Tibial nerve (tissue), 4 donors: ENCODE measurements around the gene NPLOC4. TPM values are rescaled to one million over a fixed set of nuclear protein-coding genes. Genes with fewer than 3 reads are reported as not detected.

Experiments used
- DNase-seq, 2 donors: peaks; one replicate each; pipeline ENCODE4 v3.0.0-alpha.2; 2019; ENCODE audit warnings: low spot score in 2 of 2
- H3K27ac ChIP-seq, 4 donors: fragments of 200-600 bp; sonication (generic) in 3 of 4; one replicate each; pipeline ENCODE4 v1.5.1; 2017 to 2019; ENCODE audit warnings: mild to moderate bottlenecking in 1 of 4
- H3K27me3 ChIP-seq, 2 donors: fragments of 200-600 bp; sonication (generic) in 1 of 2; one replicate each; pipeline versions ENCODE4 v1.5.1 to v1.6.0; 2017 to 2019
- H3K36me3 ChIP-seq, 3 donors: fragments of 200-600 bp; sonication (generic); one replicate each; pipeline ENCODE4 v1.5.1; 2018 to 2019
- H3K4me1 ChIP-seq, 4 donors: fragments of 200-600 bp; sonication (generic) in 3 of 4; one replicate each; pipeline ENCODE4 v1.5.1; 2017 to 2019
- H3K4me3 ChIP-seq, 4 donors: fragments of 200-600 bp; sonication (generic) in 3 of 4; one replicate each; pipeline ENCODE4 v1.5.1; 2017 to 2019; ENCODE audit warnings: mild to moderate bottlenecking in 1 of 4, moderate library complexity in 1 of 4
- H3K9me3 ChIP-seq, 4 donors: fragments of 200-600 bp; sonication (generic) in 3 of 4; one replicate each; pipeline ENCODE4 v1.5.1; 2017 to 2019
- EP300 ChIP-seq, 2 donors: sonication (generic); formaldehyde crosslinking; IDR thresholded peaks; one replicate each; pipeline ENCODE4 v1.6.1; 2017; ENCODE audit warnings: antibody characterized with exemption in 2 of 2, mild to moderate bottlenecking in 1 of 2
- POLR2A ChIP-seq, 2 donors: fragments of 450-650 bp; IDR thresholded peaks; one replicate each; pipeline ENCODE4 v1.6.1; 2017; ENCODE audit warnings: antibody characterized with exemption in 2 of 2, mild to moderate bottlenecking in 2 of 2, moderate library complexity in 2 of 2
- WGBS, 2 donors: methylation state at CpG; one replicate each; pipeline ENCODE4 v1.1.5; 2018; 5-methylcytosine and 5-hydroxymethylcytosine counted together
- total RNA-seq, 4 donors: library from RNA; depleted of rRNA; stranded (reverse); fragments of >200 nt; gene quantifications; one replicate each; pipeline ENCODE4 v1.1.0, GENCODE V29; 2016
- TF ChIP-seq, protein P1 (sequence below), 5 experiments: fragments of 200-600 bp in 3 of 5; fragments of 450-650 bp in 2 of 5; sonication (generic) in 3 of 5; IDR thresholded peaks; one replicate each; pipeline ENCODE4 v1.5.1; 2016 to 2019; ENCODE audit warnings: antibody characterized with exemption in 5 of 5, mild to moderate bottlenecking in 3 of 5, moderate library complexity in 2 of 5

The NPLOC4 gene
- total RNA-seq, 4 donors from 2014 or later = 51.1 to 79.2 (median 62.1) TPM

DNA sequence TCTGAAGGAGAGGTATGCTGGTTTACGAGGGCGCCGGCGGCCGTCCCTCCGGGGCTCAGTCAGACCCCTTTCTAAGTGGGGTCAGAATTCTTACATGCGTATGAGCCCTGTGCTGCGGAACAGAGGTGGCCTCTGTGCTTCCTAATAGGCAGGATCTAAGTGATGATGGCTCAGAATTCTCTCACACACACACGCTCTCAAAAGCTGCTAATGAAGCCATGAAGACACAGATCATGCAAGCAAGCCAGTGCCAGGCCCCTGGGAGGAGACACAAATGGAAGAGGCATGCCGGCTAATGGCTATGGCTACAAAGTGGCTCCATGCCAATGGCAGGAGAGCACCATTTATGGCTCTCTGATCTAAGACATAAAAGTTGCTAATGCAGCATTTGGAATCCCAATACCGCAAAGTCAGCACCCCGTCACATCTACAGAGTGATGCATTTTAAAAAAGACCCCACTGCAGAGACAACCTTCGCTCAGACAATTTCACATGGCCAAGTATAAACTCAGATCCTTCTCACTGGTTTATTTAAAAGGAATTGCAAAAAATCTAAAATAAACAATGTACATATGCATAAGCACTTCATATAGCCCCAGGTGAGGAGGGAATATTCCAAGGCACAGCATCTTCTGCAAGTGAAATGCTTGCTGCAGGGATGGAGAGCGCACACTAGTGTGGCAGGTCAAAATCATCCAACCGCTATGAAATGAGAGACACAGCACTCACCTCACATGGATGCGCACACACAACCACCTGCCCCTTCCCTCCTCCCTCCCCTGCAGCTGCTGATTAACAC, 24.5 kb downstream of the NPLOC4 start:
- no peaks in the 10 kb centered on the region for H3K27me3 ChIP-seq
- H3K27ac ChIP-seq = no peak overlapping the region
- no peaks in the 10 kb centered on the region for H3K9me3 ChIP-seq
- peaks cover 0 to 26% (median 6%) of the 10 kb centered on the region in 4 donors for H3K4me1 ChIP-seq
- 75 to 76% methylated on average over 16 of the region's 16 CpGs for WGBS, 2 donors
- no peak for TF ChIP-seq POLR2A (IDR thresholded peaks at IDR 0.05)
- TF ChIP-seq EP300 (IDR thresholded peaks at IDR 0.05) = no peak
- TF ChIP-seq, protein P1, sequence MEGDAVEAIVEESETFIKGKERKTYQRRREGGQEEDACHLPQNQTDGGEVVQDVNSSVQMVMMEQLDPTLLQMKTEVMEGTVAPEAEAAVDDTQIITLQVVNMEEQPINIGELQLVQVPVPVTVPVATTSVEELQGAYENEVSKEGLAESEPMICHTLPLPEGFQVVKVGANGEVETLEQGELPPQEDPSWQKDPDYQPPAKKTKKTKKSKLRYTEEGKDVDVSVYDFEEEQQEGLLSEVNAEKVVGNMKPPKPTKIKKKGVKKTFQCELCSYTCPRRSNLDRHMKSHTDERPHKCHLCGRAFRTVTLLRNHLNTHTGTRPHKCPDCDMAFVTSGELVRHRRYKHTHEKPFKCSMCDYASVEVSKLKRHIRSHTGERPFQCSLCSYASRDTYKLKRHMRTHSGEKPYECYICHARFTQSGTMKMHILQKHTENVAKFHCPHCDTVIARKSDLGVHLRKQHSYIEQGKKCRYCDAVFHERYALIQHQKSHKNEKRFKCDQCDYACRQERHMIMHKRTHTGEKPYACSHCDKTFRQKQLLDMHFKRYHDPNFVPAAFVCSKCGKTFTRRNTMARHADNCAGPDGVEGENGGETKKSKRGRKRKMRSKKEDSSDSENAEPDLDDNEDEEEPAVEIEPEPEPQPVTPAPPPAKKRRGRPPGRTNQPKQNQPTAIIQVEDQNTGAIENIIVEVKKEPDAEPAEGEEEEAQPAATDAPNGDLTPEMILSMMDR (IDR thresholded peaks at IDR 0.05) = no peak
- H3K36me3 ChIP-seq = peaks cover 0 to 69% (median 7%) of the 10 kb centered on the region in 3 donors
- DNase-seq = no peak
- H3K4me3 ChIP-seq = no peak overlapping the region

DNA sequence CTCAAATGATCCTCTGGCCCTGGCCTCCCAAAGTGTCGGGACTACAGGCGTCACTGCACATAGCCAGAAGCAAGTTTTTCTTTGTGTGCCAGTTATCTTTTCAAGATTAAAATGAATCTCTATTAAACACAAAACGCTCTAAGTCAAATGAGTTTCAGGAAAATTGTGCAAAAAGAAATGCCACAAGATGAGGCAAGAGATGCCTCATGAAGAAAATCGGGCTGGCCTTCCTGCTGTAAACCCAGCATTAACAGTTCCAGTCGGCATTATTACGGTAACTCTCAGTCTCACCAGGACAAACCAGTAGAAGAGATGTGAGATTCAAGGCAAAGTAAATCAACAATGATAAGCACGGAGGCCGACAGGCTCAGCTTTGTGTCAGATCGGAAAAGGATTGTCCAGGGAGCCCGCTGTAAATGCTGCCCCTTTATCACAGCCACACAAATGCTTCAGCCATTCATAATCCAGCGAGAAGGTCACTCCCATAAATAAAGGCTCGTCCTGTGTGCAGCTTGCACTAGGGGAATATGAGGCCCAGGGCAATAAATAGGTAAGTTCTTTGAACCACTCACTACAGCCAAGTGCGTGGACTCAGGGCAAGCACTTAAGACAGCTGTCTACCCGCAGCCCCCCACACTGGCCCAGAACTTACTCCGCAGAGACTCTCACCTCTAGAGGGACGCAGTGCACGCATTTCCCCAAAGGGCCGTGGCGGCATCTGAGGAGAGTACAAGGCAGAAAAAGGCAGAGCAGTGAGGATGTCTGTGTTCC, 27.2 kb downstream of the NPLOC4 start:
- DNase-seq = no peak
- Histone ChIP-seq H3K4me3 (no peak overlapping the region), H3K27me3 (no peaks in the 10 kb centered on the region), H3K9me3 (no peaks in the 10 kb centered on the region), H3K36me3 (peaks cover 0 to 78% (median 17%) of the 10 kb centered on the region in 3 donors), H3K4me1 (peaks cover 0 to 15% (median 3%) of the 10 kb centered on the region in 4 donors), H3K27ac (no peak overlapping the region)
- 69 to 74% methylated on average over 19 of the region's 19 CpGs for WGBS, 2 donors
- TF ChIP-seq POLR2A (IDR thresholded peaks at IDR 0.05) (no peak), EP300 (IDR thresholded peaks at IDR 0.05) (no peak)
- TF ChIP-seq, protein P1 (IDR thresholded peaks at IDR 0.05) = no peak

DNA sequence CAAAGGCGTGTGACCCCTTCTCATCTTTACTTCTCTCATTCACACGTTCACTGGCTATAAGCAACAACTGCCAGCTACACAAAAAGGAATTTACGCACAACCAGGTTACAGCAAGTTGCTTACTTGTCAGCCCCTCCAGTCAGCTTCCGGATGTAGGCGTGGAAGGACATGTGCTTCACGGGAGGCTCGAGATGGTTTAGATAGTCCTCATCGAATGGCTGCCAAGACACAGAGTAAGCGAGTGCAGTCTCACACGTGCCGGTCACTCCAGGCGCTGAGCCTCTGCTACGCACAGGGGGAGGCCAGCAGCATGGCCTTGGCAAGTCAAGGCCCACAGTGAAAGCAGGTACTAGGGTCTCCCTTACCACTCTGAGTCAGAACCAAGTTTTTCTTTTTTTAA, 28.3 kb downstream of the NPLOC4 start:
- WGBS, 2 donors = 89 to 93% methylated on average over 13 of the region's 13 CpGs

GRCh38 chr17:81608082-81608481, 28.8 kb downstream of the NPLOC4 start:
- H3K27ac ChIP-seq = peak overlapping the region in 1 of 4 donors; percentile 64
- no peak for DNase-seq
- no peaks in the 10 kb centered on the region for H3K4me1 ChIP-seq
- no peaks in the 10 kb centered on the region for H3K27me3 ChIP-seq
- no peaks in the 10 kb centered on the region for H3K9me3 ChIP-seq
- H3K4me3 ChIP-seq = no peak overlapping the region
- TF ChIP-seq EP300 (IDR thresholded peaks at IDR 0.05) (no peak), POLR2A (IDR thresholded peaks at IDR 0.05) (no peak)
- TF ChIP-seq, protein P1 (IDR thresholded peaks at IDR 0.05) = no peak
- 97 to 100% methylated on average over 4 of the region's 4 CpGs for WGBS, 2 donors
- H3K36me3 ChIP-seq = peaks cover 0 to 89% (median 24%) of the 10 kb centered on the region in 3 donors

More for the DNA sequence above, 28.3 kb downstream of the NPLOC4 start:
- Histone ChIP-seq H3K27me3 (no peaks in the 10 kb centered on the region), H3K4me3 (no peak overlapping the region), H3K36me3 (peaks cover 0 to 84% (median 24%) of the 10 kb centered on the region in 3 donors), H3K27ac (peak overlapping the region in 1 of 4 donors; percentile 64), H3K4me1 (peaks cover 0 to 5% (median 0%) of the 10 kb centered on the region in 4 donors), H3K9me3 (no peaks in the 10 kb centered on the region)
- no peak for DNase-seq
- TF ChIP-seq, protein P1 (IDR thresholded peaks at IDR 0.05) = no peak
- TF ChIP-seq POLR2A (IDR thresholded peaks at IDR 0.05) (no peak), EP300 (IDR thresholded peaks at IDR 0.05) (no peak)
